GM19455 (cell line): ENCODE measurements around the gene ZKSCAN4.

Experiments used
- ATAC-seq: cut with Tn5 transposase; IDR thresholded peaks from one replicate; pipeline ENCODE4 v1.9.1; 2021; ENCODE audit not compliant: unreplicated experiment

The ZKSCAN4 gene

DNA sequence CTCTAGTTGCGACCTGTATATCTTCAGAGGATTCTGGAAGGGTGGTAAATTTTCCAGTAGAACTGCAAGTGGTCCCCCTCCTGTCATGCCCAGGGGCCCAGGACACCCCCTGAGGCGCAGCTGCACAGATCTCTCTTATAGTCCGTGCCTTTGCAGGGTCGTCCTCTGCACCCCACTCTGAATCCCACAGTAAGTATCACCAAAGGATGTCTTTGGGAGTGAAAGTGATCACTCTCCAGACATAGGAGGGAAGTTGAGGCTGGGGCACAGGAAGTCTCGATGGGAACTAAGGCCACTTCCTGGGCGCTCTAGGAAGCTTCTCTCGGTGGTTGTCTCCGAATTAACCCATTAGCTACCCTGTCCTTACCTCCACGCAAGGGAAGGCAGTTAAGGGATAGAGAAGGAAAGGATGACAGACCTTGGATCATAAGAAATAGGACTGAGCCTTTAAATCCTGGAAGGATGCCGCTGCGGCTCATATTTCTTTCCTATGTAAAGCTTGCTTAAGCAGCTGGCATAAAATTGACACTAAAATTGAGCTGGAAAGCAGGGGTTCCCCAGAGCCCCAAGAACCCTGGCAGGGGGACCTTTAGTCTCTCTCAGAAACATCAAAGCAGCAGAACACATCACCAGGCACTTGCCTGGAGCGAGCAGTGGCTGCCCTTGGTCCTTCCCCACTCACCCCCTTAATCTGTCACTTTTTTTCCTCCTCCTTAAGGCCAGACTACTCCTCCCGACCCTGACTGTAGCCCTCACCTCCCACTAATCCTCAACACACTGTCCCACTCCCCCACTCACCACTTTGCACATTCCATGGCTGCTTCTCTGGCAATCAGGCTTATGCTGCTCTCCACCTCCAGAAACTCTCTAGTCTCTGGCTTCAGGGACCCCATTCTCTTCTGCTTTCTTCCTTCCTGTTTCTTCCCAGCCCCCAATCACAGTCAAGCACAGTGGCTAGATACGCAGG lies at the start of gene ZKSCAN4:
TSS of gene ZKSCAN4 (minus strand) at position 261 of the 967 bp plus-strand sequence. CDS start 289 bp downstream, outside the sequence.
- ATAC-seq: peak; percentile 82

DNA sequence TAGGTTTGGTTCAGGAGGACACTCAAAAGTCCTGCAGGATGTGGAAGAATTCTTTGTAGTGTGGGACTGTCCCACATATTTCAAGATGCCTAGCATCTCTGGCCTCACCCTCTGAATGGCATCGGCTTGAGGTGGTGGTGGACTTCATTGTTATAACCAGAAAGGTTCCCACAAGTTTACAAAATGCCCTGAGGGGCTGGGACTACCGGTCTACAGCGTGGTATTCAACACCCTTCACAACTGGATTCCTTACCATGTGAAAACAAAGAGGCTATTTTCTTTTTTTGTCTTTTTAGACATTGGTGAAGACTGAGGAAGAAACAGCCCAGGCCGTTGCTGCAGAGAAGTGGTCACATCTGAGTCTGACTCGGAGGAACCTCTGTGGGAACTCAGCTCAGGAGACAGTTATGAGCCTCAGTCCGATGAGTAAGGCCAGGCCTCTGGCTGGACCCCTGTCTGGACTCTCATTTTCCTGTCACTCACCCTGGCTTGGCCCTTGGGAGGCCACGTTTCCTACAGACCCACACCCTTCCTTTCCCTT lies 44.5 kb upstream of the ZKSCAN4 start:
- ATAC-seq: no peak

DNA sequence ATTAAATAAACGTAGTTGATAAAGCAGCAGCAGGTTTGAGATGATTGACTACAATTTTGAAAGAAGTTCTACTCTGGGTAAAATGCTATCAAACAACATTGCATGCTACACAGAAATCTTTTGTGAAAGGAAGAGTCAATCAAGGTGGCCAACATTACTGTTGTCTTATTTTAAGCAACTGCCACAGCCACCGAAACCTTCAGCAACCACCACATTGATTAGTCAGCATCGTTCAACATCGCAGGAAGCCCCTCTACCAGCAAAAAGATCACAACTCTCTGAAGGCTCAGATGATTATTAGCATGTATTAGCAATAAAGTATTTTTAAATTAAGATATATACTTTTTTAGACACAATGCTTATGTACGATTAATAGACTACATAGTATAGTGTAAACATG lies 43.3 kb upstream of the ZKSCAN4 start:
- no peak for ATAC-seq

DNA sequence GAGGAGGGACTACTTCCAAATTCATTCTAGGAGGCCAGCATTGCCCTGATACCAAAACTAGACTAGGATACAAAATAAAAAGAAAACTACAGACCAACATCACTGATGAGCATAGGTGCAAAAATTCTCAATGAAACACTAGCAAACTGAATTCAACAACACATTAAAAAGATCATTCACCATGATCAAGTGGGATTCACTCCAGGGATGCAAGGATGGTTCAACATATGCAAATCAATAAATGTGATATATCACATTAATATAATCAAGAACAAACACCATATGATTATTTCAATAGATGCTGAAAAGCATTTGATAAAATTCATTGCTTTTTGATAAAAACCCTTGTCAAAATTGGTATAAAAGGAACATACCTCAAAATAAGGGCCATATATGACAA lies 39.5 kb upstream of the ZKSCAN4 start:
- ATAC-seq: no peak

DNA sequence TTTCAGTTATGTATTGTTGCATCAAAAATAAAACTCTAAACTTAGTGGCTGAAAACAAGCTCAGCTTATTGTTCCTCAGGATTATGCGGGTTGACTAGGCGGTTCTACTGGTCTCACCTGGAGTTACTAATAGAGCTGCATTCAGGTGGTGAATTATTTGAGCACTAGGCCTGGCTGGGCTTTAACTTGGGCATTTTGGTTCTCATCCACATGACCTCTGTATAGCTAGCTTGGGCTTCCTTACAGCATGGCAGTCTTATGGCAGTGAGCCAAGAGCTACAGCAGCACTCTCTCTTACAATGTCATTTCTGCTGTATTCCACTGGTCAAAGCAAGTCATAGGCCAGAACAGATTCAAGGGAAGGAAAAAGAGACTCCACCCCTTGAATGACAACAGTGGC lies 30.9 kb upstream of the ZKSCAN4 start:
- no peak for ATAC-seq

DNA sequence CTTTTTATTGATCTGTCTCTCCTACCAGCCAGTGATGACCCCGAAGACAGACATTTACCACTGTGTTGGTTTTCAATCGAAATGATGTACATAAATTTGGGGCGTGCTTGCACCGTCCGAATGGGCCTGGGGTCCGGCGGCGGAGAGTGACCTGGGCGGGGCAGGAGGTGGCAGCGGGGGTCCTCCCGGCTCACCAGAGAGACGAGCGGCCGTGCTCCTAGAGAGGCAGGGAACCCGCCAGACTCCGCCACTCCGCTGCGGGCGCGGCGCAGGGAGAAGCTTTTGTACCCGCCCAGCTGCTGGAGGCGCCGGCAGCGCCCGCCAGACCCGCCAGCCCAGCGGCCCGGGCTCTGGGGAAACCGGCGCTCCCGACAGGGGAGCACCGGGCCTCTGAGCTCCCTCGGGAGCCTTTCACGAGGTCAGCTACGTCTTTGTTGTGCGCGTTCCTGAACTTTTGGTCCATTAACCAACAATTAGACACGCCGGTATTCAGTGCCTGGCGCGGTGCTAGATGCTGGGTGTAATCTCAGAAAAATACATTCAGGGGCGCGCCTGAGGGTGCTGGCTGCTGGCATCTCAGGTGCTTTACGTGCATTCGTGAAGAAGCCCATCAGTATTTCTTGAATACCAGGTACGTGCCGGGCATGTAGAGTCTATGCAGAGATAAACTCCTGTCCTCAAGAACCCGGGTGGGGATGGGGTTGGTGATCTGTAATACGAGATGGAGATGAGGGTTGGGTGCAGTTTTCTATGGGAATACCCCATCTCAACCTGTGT lies 29.4 kb upstream of the ZKSCAN4 start, which contains the start of gene PGBD1:
TSS of gene PGBD1 (plus strand) at position 285 of the 777 bp plus-strand sequence. CDS start 2,242 bp downstream, outside the sequence.
- peak; percentile 94 for ATAC-seq

DNA sequence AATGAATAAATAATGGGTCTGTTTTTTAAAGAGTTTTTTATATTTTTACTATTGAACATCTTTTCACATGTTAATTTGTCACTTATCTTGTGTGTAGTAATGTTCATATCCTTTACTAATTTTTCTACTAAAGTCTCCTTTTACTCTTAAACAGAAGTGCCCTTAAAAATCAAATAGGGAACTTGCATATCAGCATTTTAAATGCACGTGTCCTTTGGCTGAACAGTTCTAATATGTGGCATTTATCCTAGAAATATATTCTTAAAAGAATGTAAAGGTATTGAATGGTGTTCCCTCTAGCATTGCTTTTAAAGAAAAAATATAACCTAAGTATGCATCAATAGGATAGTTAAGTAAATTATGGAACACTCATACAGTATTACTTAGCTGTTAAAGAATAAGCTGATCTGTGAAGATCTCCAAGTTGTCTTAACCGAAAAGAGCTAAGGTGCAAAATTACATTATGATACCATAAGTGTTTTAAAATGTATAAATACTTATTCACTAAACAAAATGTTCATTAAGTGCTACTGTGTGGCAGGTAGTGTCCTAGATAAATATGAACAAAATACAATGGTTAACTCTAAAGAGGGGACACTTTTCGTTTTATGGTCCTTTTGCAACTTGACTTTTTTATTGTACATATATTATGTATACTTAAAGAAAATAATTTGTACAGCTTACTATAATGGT lies 28.7 kb upstream of the ZKSCAN4 start:
- ATAC-seq: no peak

DNA sequence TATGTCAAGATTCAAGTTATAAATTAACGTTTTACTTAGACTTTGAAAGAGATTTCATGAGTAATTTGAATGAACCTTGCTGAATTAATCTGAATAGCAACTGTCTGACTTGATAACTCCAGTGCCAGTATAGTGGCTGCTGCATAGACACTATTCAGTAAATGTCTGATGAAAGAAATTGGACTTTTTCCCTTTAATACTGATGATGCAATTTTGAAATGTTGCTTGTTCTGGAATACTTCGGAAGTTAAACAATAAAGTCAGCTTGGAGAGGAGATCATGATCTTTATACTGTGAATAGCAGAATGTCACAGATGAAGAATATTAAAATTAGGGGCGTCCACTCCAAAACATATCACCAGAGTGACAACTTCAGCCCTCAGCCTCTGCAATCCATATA lies 25.7 kb upstream of the ZKSCAN4 start:
- no peak for ATAC-seq

DNA sequence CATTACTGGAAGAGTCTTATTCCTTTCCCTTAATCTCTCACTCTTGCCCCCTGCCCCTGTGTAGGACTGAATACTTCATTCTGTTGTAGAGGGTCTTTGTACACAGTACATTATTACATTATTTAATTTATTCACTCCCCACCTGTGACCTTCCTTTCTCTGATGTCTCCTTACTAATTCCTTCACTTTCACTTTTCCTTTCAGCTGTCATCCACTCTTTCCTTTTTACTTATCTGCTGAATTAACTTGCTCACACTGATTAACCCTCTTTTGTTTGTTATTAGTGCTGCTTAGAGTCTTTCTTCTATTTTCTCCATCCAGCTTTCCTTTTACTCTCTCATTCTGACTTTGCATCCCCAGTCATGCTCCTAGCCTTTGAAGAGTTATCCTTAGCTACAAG lies 22.8 kb upstream of the ZKSCAN4 start:
- no peak for ATAC-seq

DNA sequence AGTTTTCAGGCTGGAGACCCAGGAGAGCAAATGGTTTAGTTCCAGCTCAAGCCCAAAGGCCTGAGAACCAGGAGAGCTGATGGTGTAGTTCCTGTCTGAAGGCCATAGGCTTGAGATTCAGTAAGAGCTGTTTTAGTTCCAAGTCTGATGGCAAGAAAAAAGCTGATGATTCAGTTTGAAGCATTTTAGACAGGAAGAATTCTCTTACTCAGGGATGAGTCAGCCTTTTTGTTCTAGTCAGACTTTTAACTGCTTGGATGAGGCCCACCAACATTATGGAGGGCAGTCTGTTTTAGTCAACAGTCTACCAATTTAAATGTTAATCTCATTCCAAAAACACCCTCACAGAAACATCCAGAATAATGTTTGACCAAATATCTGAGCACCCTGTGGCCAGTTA lies 17.4 kb upstream of the ZKSCAN4 start:
- ATAC-seq: no peak

DNA sequence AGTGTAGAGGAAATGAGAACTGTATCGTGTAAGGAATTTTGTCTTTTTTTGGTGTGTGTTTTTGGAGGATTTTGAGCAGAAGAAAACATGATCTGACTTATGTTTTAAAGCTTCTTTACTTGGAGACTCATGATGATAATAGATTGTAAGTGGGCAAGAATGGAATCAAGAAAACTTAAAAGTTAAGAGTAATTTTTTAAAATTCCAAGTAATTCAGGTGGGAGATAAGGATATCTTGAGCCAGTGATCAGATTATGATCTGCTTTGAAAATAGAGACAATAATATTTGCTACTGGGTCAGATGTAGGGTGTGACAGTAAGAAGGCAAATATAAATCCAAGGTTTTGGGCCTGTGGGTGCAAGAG lies 15.6 kb upstream of the ZKSCAN4 start:
- no peak for ATAC-seq

DNA sequence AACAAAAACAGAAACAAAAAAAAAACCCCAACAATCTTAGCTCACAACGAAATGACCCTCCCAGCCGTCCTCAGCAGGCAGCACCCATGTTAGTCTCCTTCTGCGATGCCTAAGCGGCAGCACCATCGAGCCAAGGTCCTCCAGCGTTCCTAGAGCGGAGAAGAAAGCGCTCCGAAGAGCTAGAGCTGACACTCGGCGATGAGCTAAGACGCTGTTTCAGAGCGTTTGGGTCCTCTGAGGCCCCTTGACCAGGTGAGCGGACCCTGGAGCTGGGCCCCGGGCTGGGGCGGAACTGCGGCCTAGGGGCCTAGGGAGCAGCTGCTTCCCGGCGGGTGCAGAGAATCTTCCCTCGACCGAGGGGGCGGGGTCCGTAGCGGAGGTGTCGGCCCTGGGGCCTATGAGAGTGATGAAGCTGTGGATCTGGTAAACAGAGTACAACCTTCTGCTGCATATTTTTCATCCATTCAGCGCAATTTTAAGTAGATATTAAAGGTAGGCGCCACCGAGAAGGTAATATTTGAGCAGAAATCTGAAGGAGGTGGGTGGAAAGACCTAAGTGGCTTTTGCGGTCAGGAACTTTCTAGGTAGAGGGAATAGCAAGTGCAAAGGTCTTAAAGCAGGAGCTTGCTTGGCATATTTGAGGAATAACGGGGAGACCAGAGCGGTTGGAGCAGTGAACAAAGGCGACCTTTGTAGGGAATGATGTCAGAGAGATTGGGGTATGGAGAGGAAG lies 15.1 kb upstream of the ZKSCAN4 start, which contains the start of gene ZSCAN26:
TSS of gene ZSCAN26 (plus strand) at position 182 of the 733 bp plus-strand sequence. CDS start 4,777 bp downstream, outside the sequence.
- ATAC-seq: peak; percentile 96

DNA sequence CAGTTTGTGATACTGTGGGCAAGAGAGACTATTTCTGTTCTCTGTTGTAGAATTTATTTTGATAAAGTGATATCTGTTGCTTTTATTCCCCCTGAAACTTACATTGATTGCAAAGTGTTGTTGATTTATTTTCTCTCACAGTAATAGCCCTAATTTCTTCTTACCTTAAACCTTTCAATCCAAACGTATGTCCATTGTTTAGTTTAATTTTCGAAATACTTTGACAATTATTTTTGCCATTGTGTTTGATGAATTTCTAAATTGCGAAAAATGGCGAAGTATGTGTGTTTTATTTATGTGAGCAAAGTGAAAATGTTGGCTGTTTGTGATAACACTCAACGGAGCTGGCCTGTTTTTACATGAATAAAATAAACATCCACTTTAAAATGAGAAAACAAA lies 14.5 kb upstream of the ZKSCAN4 start:
- no peak for ATAC-seq

DNA sequence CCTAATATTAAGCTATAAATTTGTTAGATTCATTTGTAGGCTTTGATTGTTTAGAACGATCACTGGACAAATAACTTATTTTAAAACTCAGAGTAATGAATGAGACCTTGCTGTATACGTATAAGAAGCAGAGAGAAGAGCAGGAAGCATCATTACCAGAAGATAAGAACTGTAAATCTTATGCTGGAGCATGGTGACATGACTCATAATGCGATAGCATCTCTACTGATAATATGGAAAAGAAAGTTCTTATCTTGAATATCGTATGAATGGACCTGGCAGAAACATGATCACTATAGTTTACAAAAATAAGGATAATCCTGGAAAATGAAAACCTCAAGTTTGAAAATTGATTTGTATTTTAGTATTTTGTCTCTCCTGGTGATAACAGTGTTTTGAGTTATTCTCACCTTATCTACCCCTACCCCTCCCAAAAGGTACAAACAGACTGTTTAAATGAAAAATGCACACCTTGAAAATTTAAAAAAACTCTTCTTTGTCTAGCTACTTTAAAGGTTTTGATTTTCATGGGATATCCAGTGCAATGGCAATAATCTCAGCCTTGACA lies 12.8 kb upstream of the ZKSCAN4 start:
- no peak for ATAC-seq

DNA sequence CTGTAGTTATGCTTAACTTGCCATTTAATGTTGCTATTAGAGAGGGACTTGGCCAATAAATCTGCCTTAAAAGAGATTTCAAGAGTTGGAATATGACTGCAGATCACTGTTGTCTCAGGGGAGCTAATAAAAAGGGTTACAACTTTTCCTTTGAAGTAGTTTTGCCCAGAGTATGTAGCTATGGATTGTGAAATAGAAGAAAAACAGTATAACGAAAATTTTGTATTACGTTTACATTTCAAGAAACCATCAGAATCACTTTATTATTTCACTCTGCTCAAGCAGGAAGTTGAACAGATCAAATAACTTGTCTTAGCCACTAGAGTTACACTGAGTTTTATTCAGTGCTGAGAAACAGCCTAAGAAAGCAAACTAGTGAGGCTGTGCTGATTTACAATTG lies 11.9 kb upstream of the ZKSCAN4 start:
- no peak for ATAC-seq

DNA sequence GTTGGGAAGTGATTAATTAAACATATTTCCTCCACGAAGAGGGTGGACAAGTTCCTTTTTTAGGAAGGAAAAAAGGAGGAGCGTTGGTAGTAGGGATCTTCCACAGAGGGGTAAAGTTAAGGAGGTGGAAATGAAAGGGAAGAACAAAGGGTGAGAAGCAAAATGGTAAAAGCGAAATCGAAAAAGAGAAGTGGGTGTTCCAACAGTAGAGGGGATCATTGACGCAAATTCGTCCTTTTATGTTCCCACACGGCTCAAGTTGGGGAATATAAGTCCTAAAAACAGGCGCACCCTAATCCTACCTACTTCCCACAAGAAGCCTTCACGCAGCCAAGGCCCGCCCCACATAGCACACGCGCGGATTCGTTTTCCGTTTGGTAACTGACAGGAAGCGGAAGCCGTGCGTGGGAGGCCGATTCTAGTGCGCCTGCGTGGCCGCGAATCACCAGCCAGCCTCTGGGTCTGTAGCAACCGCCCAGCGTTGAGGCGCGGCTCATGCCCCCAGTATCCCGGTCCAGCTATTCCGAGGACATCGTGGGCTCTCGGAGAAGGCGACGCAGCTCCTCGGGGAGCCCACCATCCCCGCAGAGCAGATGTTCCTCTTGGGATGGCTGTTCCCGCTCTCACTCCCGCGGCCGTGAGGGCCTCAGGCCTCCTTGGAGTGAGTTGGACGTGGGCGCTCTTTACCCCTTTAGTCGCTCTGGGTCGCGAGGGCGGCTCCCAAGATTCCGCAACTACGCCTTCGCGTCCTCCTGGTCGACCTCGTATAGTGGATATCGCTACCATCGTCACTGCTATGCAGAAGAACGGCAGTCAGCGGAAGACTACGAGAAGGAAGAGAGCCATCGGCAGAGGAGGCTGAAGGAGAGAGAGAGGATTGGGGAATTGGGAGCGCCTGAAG lies 7.1 kb upstream of the ZKSCAN4 start, which contains the start of gene NKAPL:
TSS of gene NKAPL (plus strand) at position 421 of the 901 bp plus-strand sequence. CDS start at position 496, 75 bp downstream.
- no peak for ATAC-seq

DNA sequence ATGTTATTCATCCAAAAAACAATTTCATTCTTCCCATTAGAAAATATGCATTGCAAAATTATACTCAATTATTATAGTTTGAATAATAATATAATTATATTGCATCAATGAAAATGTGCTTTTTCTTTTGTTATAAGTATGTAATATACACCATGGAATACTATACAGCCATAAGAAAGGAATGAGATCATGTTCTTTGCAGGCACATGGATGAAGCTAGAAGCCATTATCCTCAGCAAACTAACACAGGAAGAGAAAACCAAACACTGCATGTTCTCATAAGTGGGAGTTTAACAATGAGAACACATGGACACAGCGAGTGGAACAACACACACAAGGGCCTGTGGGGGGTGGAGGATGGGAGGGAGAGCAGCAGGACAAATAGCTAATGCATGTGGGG lies 5.0 kb upstream of the ZKSCAN4 start:
- ATAC-seq: no peak

DNA sequence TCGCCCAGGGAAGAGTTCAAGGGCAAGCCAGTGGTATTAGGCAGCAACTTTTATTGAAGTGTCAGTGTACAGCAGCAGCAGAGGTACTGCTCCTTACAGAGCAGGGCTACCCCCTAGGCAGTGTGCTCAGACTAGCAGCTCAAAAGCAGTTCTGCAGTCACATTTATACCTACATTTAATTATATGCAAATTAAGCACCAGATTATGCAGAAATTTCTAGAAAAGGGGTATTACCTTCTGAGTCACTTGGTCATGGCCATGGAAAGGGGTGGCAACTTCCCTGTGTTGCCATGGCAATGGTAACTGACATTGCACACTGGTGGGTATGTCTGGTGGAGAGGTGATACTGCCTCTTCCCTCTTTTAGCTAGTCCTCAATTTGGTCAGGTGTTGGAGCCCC lies 2.1 kb upstream of the ZKSCAN4 start:
- no peak for ATAC-seq

DNA sequence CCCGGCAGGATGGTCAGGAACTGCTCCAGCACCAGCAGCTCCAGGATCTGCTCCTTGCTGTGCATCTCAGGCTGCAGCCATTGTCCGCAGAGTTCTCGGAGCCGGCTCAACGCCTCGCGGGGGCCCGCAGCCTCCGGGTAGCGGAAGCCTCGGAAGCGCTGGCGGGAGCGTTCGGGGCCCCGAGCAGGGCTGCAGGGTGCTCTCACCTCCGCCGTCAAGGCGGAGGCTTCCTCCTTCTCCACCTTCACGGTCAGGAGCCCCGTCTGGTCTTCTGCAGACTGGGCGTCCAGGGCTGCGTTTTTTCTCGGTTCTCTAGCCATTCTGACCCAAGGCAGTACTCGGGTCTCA lies 434 bp downstream of the ZKSCAN4 start:
- ATAC-seq: peak; percentile 43
